ENCODE results near the gene HYDIN. TPM values are rescaled to one million over a fixed set of nuclear protein-coding genes. Genes with fewer than 3 reads are reported as not detected.

HYDIN gene
- total RNA-seq, 4 donors from 2014 or later: 0.35 to 10.3 (median 4.3) TPM

DNA sequence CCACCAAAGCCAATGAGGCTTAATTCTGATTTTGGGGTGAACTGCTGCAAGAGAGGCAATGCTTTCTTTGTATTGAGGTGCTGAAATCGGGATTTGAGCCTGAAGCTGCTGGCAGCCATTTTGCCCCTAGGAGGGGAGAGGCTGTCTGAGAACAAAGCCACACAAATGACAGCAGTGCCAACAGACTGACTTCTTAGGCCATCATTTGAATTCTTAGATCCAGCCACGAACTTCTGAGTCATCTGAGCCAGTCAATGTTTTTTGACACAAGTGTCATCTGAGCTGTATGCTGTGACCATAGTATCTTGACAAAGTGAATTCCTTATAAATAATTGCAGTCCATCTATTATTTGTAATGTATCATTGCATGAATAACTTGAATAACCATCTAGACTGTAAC lies 29.0 kb downstream of the HYDIN start:
- Histone ChIP-seq H3K4me3 (no peak overlapping the region), H3K4me1 (no peaks in the 10 kb centered on the region)

DNA sequence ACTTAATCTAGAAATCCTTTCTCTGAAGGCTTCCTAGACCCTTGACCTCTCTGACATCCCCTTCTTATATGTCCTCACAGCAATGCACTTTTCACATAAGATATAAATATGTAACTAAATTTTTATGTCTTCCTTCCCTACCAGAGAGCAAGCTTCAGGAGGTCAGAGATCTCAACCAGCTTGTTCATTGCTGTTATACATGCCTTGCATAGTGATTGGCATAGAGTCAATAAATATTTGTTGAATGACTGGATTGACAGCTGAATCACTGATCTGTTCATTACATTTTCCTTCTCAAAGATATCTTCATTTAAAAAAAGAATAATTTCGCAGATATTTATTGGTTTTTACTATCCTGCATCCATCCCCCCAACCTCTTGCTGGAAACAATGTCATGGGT lies 29.5 kb downstream of the HYDIN start:
- Histone ChIP-seq H3K27ac (no peak overlapping the region), H3K36me3 (no peaks in the 10 kb centered on the region), H3K4me3 (no peak overlapping the region), H3K9me3 (peaks cover 0 to 34% (median 0%) of the 10 kb centered on the region in 3 donors), H3K4me1 (no peaks in the 10 kb centered on the region), H3K27me3 (peaks cover 8% of the 10 kb centered on the region)
- WGBS, 2 donors (ENCODE audit: low coverage in 1 of 2): 80 to 82% methylated on average over 1 of the region's 1 CpG
- TF ChIP-seq POLR2A (IDR thresholded peaks at IDR 0.05) (no peak), POLR2AphosphoS5 (IDR thresholded peaks at IDR 0.05) (no peak), EP300 (IDR thresholded peaks at IDR 0.05) (no peak)
- TF ChIP-seq, protein P1, sequence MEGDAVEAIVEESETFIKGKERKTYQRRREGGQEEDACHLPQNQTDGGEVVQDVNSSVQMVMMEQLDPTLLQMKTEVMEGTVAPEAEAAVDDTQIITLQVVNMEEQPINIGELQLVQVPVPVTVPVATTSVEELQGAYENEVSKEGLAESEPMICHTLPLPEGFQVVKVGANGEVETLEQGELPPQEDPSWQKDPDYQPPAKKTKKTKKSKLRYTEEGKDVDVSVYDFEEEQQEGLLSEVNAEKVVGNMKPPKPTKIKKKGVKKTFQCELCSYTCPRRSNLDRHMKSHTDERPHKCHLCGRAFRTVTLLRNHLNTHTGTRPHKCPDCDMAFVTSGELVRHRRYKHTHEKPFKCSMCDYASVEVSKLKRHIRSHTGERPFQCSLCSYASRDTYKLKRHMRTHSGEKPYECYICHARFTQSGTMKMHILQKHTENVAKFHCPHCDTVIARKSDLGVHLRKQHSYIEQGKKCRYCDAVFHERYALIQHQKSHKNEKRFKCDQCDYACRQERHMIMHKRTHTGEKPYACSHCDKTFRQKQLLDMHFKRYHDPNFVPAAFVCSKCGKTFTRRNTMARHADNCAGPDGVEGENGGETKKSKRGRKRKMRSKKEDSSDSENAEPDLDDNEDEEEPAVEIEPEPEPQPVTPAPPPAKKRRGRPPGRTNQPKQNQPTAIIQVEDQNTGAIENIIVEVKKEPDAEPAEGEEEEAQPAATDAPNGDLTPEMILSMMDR (IDR thresholded peaks at IDR 0.05): no peak
- no peak for ATAC-seq

More for the DNA sequence above, 29.0 kb downstream of the HYDIN start:
- 0 to 69% methylated on average over 1 of the region's 2 CpGs for WGBS, 2 donors (ENCODE audit: low coverage in 1 of 2)
- peaks cover 8% of the 10 kb centered on the region for H3K27me3 ChIP-seq
- TF ChIP-seq POLR2AphosphoS5 (IDR thresholded peaks at IDR 0.05): no peak
- TF ChIP-seq EP300 (IDR thresholded peaks at IDR 0.05): no peak
- TF ChIP-seq, protein P1 (IDR thresholded peaks at IDR 0.05): no peak
- no peak for TF ChIP-seq POLR2A (IDR thresholded peaks at IDR 0.05)
- no peak for ATAC-seq
- H3K9me3 ChIP-seq: peaks cover 0 to 34% (median 0%) of the 10 kb centered on the region in 3 donors
- no peaks in the 10 kb centered on the region for H3K36me3 ChIP-seq
- H3K27ac ChIP-seq: no peak overlapping the region

DNA sequence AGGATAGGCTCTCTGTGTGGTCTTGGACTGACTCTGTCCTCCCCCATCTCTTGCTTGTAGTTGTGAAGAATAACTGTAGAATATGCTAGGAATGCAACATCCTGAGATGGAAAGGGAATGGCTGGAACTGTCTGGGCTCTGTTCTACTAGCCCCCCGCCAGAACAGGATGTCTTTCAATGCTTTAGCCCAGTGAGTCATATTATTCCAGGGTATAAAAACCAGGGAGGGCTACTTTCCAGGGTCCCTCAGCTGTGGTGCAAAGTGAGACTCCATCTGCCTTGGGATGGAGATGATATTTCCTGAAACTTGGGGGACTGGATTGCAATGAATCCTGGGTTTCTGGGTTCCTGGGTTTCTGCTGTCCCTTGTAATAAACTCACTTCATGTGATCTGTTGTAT lies 32.1 kb downstream of the HYDIN start:
- 50% methylated on average over 1 of the region's 1 CpG; no CpG with 5 or more reads in 1 of the 2 donors for WGBS, 2 donors (ENCODE audit: low coverage in 1 of 2)
- H3K9me3 ChIP-seq: peaks cover 0 to 25% (median 0%) of the 10 kb centered on the region in 3 donors
- no peak for ATAC-seq
- no peaks in the 10 kb centered on the region for H3K36me3 ChIP-seq
- peaks cover 4% of the 10 kb centered on the region for H3K27me3 ChIP-seq
- no peak for TF ChIP-seq POLR2AphosphoS5 (IDR thresholded peaks at IDR 0.05)
- TF ChIP-seq POLR2A (IDR thresholded peaks at IDR 0.05): no peak
- TF ChIP-seq, protein P1 (IDR thresholded peaks at IDR 0.05): no peak
- TF ChIP-seq EP300 (IDR thresholded peaks at IDR 0.05): no peak
- no peak overlapping the region for H3K27ac ChIP-seq
- no peak overlapping the region for H3K4me3 ChIP-seq
- H3K4me1 ChIP-seq: no peaks in the 10 kb centered on the region

DNA sequence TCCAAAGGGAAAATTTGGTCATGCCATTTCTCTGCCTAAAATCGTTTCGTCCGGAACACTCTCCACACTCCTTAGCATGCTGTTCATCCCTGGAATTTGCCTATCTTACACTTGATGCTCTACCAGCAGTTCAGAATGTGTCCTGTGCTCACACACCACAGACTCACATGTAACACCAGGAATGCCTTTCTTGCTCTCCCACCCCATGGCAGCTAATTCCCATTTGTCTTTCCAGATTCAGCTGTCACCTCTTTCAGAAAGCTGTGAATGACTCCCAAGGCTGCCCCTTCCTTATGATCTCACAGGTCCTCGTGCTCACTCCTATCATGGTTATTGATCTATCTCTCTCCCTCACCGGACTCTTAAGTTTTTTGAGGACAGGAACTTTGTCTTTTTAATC lies 38.1 kb downstream of the HYDIN start:
- Histone ChIP-seq H3K9me3 (no peaks in the 10 kb centered on the region), H3K4me3 (no peak overlapping the region), H3K4me1 (no peaks in the 10 kb centered on the region), H3K27ac (no peak overlapping the region), H3K27me3 (peaks cover 4% of the 10 kb centered on the region), H3K36me3 (no peaks in the 10 kb centered on the region)
- WGBS, 2 donors (ENCODE audit: low coverage in 1 of 2): 56 to 61% methylated on average over 5 of the region's 5 CpGs
- no peak for ATAC-seq
- TF ChIP-seq POLR2A (IDR thresholded peaks at IDR 0.05) (no peak), POLR2AphosphoS5 (IDR thresholded peaks at IDR 0.05) (no peak), EP300 (IDR thresholded peaks at IDR 0.05) (no peak)
- TF ChIP-seq, protein P1 (IDR thresholded peaks at IDR 0.05): no peak

DNA sequence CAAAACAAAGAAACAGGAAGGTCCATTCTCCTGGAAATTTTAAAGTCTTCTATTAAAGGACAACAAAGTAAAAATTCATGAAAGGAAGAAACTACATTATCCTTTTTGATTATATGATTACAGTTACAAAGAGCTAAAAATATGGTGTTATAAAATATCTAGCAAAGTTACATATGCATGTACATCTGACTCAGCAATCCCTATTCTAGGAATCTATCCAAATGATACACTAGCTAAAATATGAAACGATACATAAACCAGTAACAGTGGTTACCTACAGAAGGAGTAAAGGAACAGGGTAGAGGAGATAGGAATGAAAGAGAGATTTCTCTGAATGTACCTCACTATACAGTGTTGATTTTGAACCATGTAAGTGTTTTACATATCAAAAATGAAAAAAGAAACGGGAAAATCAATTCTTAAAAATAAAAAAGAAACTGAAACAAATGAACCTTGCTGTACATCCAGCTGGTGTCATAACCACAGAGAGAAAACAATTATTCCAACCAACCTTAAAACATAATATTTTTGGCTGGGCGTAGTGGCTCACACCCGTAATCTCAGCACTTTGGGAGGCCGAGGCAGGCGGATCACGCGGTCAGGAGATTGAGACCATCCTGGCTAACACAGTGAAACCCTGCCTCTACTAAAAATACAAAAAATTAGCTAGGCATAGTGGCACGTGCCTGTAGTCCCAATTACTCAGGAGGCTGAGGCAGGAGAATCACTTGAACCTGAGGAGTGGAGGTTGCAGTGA lies 41.4 kb downstream of the HYDIN start:
- Histone ChIP-seq H3K27me3 (peaks cover 3% of the 10 kb centered on the region), H3K27ac (no peak overlapping the region), H3K36me3 (no peaks in the 10 kb centered on the region), H3K4me3 (no peak overlapping the region), H3K4me1 (no peaks in the 10 kb centered on the region), H3K9me3 (no peaks in the 10 kb centered on the region)
- no peak for ATAC-seq
- WGBS, 2 donors (ENCODE audit: low coverage in 1 of 2): 83 to 86% methylated on average over 6 to 8 of the region's 9 CpGs
- TF ChIP-seq EP300 (IDR thresholded peaks at IDR 0.05) (no peak), POLR2A (IDR thresholded peaks at IDR 0.05) (no peak), POLR2AphosphoS5 (IDR thresholded peaks at IDR 0.05) (no peak)
- TF ChIP-seq, protein P1 (IDR thresholded peaks at IDR 0.05): no peak

Measured in gastroesophageal sphincter (tissue), 4 donors.